ENCODE results near the gene RAB35. TPM values are rescaled to one million over a fixed set of nuclear protein-coding genes. Genes with fewer than 3 reads are reported as not detected.

RAB35 gene
- 62.4 TPM for total RNA-seq
- long read RNA-seq, transcript RAB35-201 (6 exons, 2,945 nt) = major isoform, 78 of 90 reads
- long read RNA-seq, partial matches to known transcripts = 1 of 90 reads
- long read RNA-seq, other reads (novel, unspliced or antisense) = 9 of 90 reads

- DNase-seq (ENCODE audit: low spot score) = no peak
These were observed at the start of gene RAB35 for GRCh38 chr12:120116441-120116791. Gene RAB35 (minus strand): TSS chr12:120116753. CDS start chr12:120116650, 103 bp downstream.

- no peak for DNase-seq (ENCODE audit: low spot score)
These were observed 47.7 kb upstream of the RAB35 start for GRCh38 chr12:120164293-120164692.

- DNase-seq (ENCODE audit: low spot score) = no peak
These were observed 46.2 kb upstream of the RAB35 start for GRCh38 chr12:120162763-120163162.

- DNase-seq (ENCODE audit: low spot score) = no peak
These were observed 45.3 kb upstream of the RAB35 start for GRCh38 chr12:120161852-120162251.

- no peak for DNase-seq (ENCODE audit: low spot score)
These were observed 43.1 kb upstream of the RAB35 start for GRCh38 chr12:120159509-120160237.

- DNase-seq (ENCODE audit: low spot score) = no peak
These were observed 41.8 kb upstream of the RAB35 start for GRCh38 chr12:120158351-120158750.

- DNase-seq (ENCODE audit: low spot score) = no peak
These were observed 41.1 kb upstream of the RAB35 start for GRCh38 chr12:120157678-120158077.

GRCh38 chr12:120156315-120157259 is 40.0 kb upstream of the RAB35 start:
- DNase-seq (ENCODE audit: low spot score) = no peak

GRCh38 chr12:120155072-120155471 is 38.5 kb upstream of the RAB35 start:
- DNase-seq (ENCODE audit: low spot score) = no peak

- no peak for DNase-seq (ENCODE audit: low spot score)
These were observed 34.5 kb upstream of the RAB35 start for GRCh38 chr12:120150919-120151525.

- no peak for DNase-seq (ENCODE audit: low spot score)
These were observed 31.5 kb upstream of the RAB35 start for GRCh38 chr12:120148011-120148410.

GRCh38 chr12:120145164-120145563 is 28.6 kb upstream of the RAB35 start:
- no peak for DNase-seq (ENCODE audit: low spot score)

GRCh38 chr12:120144215-120144614 is 27.7 kb upstream of the RAB35 start:
- no peak for DNase-seq (ENCODE audit: low spot score)

- DNase-seq (ENCODE audit: low spot score) = no peak
These were observed 25.8 kb upstream of the RAB35 start for GRCh38 chr12:120142231-120142877.

GRCh38 chr12:120141336-120141735 is 24.8 kb upstream of the RAB35 start:
- no peak for DNase-seq (ENCODE audit: low spot score)

- no peak for DNase-seq (ENCODE audit: low spot score)
These were observed 24.1 kb upstream of the RAB35 start for GRCh38 chr12:120140603-120141002.

GRCh38 chr12:120139958-120140357 is 23.4 kb upstream of the RAB35 start:
- no peak for DNase-seq (ENCODE audit: low spot score)

GRCh38 chr12:120138366-120138765 is 21.8 kb upstream of the RAB35 start:
- no peak for DNase-seq (ENCODE audit: low spot score)

GRCh38 chr12:120137833-120138232 is 21.3 kb upstream of the RAB35 start:
- no peak for DNase-seq (ENCODE audit: low spot score)

GRCh38 chr12:120136093-120136770 is 19.7 kb upstream of the RAB35 start:
- no peak for DNase-seq (ENCODE audit: low spot score)
